RWPE2 (cell line): ENCODE measurements around the gene STRN.

Source experiments
- ATAC-seq: fragments of 200-7000 bp; cut with Tn5 transposase; 3 replicates; pipeline ENCODE4 v1.9.1; 2021; ENCODE audit warnings: low read depth
- DNase-seq: peaks from one replicate; pipeline ENCODE4 v3.0.0-alpha.2; 2020; ENCODE audit warnings: low spot score
- H3K27ac ChIP-seq: fragments of 450-650 bp; 2 replicates; pipeline ENCODE4 v1.5.1; 2017; ENCODE audit warnings: mild to moderate bottlenecking; ENCODE audit not compliant: poor library complexity, severe bottlenecking
- H3K27me3 ChIP-seq: fragments of 250-450 bp; sonication (Bioruptor Pico); 2 replicates; pipeline ENCODE4 v1.5.1; 2021; ENCODE audit warnings: mild to moderate bottlenecking, moderate library complexity; ENCODE audit not compliant: insufficient read depth, poor library complexity, severe bottlenecking
- H3K36me3 ChIP-seq: fragments of 250-450 bp; sonication (Bioruptor Pico); 2 replicates; pipeline ENCODE4 v1.5.1; 2020; ENCODE audit warnings: low read depth, mild to moderate bottlenecking, moderate library complexity
- H3K4me1 ChIP-seq: fragments of 250-450 bp; sonication (Bioruptor Pico); 2 replicates; pipeline ENCODE4 v1.5.1; 2021; ENCODE audit warnings: mild to moderate bottlenecking, moderate library complexity; ENCODE audit not compliant: insufficient read depth, poor library complexity, severe bottlenecking
- H3K4me3 ChIP-seq: fragments of 250-450 bp; sonication (Bioruptor Pico); 2 replicates; pipeline ENCODE4 v1.5.1; 2021; ENCODE audit warnings: mild to moderate bottlenecking, moderate library complexity; ENCODE audit not compliant: severe bottlenecking
- H3K9me3 ChIP-seq: fragments of 250-450 bp; sonication (Bioruptor Pico); 2 replicates; pipeline ENCODE4 v1.5.1; 2021; ENCODE audit warnings: mild to moderate bottlenecking, moderate library complexity; ENCODE audit not compliant: severe bottlenecking
- CTCF ChIP-seq: fragments of 450-650 bp; IDR thresholded peaks from one replicate; pipeline ENCODE4 v1.5.1; 2017; ENCODE audit warnings: mild to moderate bottlenecking, moderate library complexity; ENCODE audit not compliant: poor library complexity, severe bottlenecking

STRN gene

GRCh38 chr2:36805635-36806224 is 160.6 kb downstream of the STRN start:
- Histone ChIP-seq H3K27ac (no peak overlapping the region), H3K36me3 (no peaks in the 10 kb centered on the region), H3K9me3 (no peaks in the 10 kb centered on the region), H3K4me3 (no peak overlapping the region), H3K27me3 (no peaks in the 10 kb centered on the region), H3K4me1 (no peaks in the 10 kb centered on the region)
- ATAC-seq (no peak), DNase-seq (no peak)
- TF ChIP-seq CTCF, result no peak

DNA sequence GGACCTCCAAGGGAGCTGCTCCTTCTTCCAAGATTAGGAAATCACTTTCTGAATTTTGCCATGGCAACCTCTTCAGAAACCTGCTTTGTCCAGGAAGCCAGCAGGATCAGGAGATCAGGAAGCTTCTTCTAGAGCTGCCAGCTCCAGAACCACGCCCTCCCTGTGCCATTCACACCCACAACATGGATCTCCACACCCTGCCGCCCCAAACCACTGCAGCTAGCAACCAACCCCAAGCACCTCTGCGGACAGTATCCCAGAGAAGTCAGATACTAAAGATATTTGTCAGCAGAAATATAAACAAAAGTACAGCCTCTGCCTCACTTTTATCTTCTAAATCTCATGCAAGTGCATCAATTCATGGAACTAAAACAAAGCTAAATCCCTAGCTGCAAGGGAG is 163.4 kb downstream of the STRN start:
- Histone ChIP-seq H3K36me3 (no peaks in the 10 kb centered on the region), H3K27me3 (no peaks in the 10 kb centered on the region), H3K27ac (no peak overlapping the region), H3K4me1 (no peaks in the 10 kb centered on the region), H3K4me3 (no peak overlapping the region), H3K9me3 (no peaks in the 10 kb centered on the region)
- ATAC-seq (no peak), DNase-seq (no peak)
- no peak for TF ChIP-seq CTCF

DNA sequence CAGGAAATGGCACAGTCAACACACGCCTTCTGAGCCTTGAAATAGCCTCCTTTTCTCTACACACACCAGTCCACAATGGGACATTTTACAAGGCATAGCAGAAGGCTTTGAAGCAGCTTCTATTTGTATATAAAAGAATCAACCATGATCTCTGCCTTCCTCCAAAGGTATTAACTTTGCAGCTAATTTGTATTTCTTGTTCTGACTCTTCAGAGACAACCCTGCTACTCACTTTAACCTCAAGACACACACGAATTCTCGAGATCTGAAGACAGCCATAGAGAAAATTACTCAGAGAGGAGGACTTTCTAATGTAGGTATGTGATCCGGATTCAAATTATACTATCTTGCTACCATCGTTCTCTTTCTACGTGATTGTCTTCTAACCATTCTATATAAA is 165.2 kb downstream of the STRN start:
- H3K4me1 ChIP-seq, result no peaks in the 10 kb centered on the region
- no peaks in the 10 kb centered on the region for H3K36me3 ChIP-seq
- H3K9me3 ChIP-seq, result no peaks in the 10 kb centered on the region
- no peaks in the 10 kb centered on the region for H3K27me3 ChIP-seq
- DNase-seq (no peak), ATAC-seq (no peak)
- no peak overlapping the region for H3K4me3 ChIP-seq
- no peak for TF ChIP-seq CTCF
- no peak overlapping the region for H3K27ac ChIP-seq

- ATAC-seq (no peak), DNase-seq (no peak)
- Histone ChIP-seq H3K36me3 (no peaks in the 10 kb centered on the region), H3K4me3 (no peak overlapping the region), H3K4me1 (no peaks in the 10 kb centered on the region), H3K27me3 (no peaks in the 10 kb centered on the region), H3K9me3 (no peaks in the 10 kb centered on the region), H3K27ac (no peak overlapping the region)
- no peak for TF ChIP-seq CTCF
Observed at GRCh38 chr2:36800381-36800780, 166.0 kb downstream of the STRN start.

DNA sequence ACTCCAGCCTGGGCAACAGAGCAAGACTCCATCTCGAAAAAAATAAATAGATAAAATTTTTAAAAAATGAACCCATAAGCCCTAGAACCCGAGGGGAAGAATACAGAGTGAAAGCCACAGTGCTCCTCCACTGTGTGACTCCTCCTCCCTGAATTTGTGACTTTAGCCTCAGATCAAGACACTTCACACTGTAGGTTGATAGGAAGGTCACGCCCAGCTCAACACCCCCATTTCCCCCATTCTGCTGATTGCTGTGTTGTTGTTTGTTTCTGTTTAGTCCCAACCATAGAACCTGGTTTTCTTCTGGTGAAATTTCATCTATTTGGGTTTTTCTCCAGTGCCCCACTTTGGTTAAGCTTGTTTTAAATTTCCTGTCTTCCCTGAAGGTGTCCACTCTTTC is 167.6 kb downstream of the STRN start:
- ATAC-seq, result no peak
- H3K4me1 ChIP-seq, result no peaks in the 10 kb centered on the region
- no peak overlapping the region for H3K27ac ChIP-seq
- no peak for DNase-seq
- TF ChIP-seq CTCF, result no peak
- H3K4me3 ChIP-seq, result no peak overlapping the region
- H3K9me3 ChIP-seq, result no peaks in the 10 kb centered on the region
- H3K36me3 ChIP-seq, result no peaks in the 10 kb centered on the region
- H3K27me3 ChIP-seq, result no peaks in the 10 kb centered on the region
